Measurements from ENCODE around the gene SENP6.

Gene SENP6

GRCh38 chr6:75605635-75606034 is 4.0 kb downstream of the SENP6 start:
- no peak overlapping the region for H3K14ac ChIP-seq (ENCODE audit: low read length in 2 of 2)
- H3K27ac ChIP-seq (ENCODE audit: low read length, poor library complexity, severe bottlenecking): no peak overlapping the region
- no peak overlapping the region for H4K91ac ChIP-seq (ENCODE audit: low read length)
- H3K4ac ChIP-seq (ENCODE audit: low read depth in 1 of 2, low read length in 2 of 2): no peak overlapping the region
- no peak overlapping the region for H3K23ac ChIP-seq (ENCODE audit: low read length in 2 of 2)
- no peak overlapping the region for H2AK5ac ChIP-seq (ENCODE audit: low read length, severe bottlenecking)
- H2AFZ ChIP-seq (ENCODE audit: low read depth, low read length): no peak overlapping the region
- no peak overlapping the region for H2BK12ac ChIP-seq (ENCODE audit: low read length in 2 of 2)
- peaks cover 8% of the 10 kb centered on the region for H3K4me1 ChIP-seq (ENCODE audit: control insufficient read depth, insufficient read depth, low read depth, low read length)
- H3K27me3 ChIP-seq (ENCODE audit: control insufficient read depth in 1 of 2, insufficient read depth in 1 of 2, low read length in 2 of 2): no peaks in the 10 kb centered on the region
- H3K18ac ChIP-seq (ENCODE audit: low read depth in 1 of 2, low read length in 2 of 2): no peak overlapping the region
- no peak overlapping the region for H2BK120ac ChIP-seq (ENCODE audit: low read depth, low read length)
- H3K4me3 ChIP-seq (ENCODE audit: insufficient read depth in 1 of 2, low read depth in 1 of 2, low read length in 2 of 2): no peak overlapping the region
- no peak for DNase-seq
- no peaks in the 10 kb centered on the region for H3K9me3 ChIP-seq (ENCODE audit: control insufficient read depth, low read length)
- H3K79me1 ChIP-seq (replicated peaks; ENCODE audit: low read length, poor library complexity, severe bottlenecking): no peaks in the 10 kb centered on the region
- no peak overlapping the region for H3K9ac ChIP-seq (ENCODE audit: low read length)
- no peak overlapping the region for H2BK15ac ChIP-seq (ENCODE audit: low read depth, poor library complexity, severe bottlenecking)
- WGBS: 98% methylated on average over 4 of the region's 4 CpGs
- H2BK5ac ChIP-seq (ENCODE audit: low read depth, low read length, poor library complexity, severe bottlenecking): no peak overlapping the region
- H3K36me3 ChIP-seq (ENCODE audit: control insufficient read depth in 1 of 2, insufficient read depth in 2 of 2, low read depth in 1 of 2, low read length in 2 of 2): no peaks in the 10 kb centered on the region
- H3K4me2 ChIP-seq (ENCODE audit: low read length, poor library complexity, severe bottlenecking): no peak overlapping the region
- H4K8ac ChIP-seq (ENCODE audit: low read length): no peak overlapping the region

- Histone ChIP-seq H3K18ac (ENCODE audit: low read depth in 1 of 2, low read length in 2 of 2) (no peak overlapping the region), H2AFZ (ENCODE audit: low read depth, low read length) (no peak overlapping the region), H3K14ac (ENCODE audit: low read length in 2 of 2) (no peak overlapping the region), H3K23ac (ENCODE audit: low read length in 2 of 2) (no peak overlapping the region), H3K27ac (ENCODE audit: low read length, poor library complexity, severe bottlenecking) (no peak overlapping the region), H3K4me1 (ENCODE audit: control insufficient read depth, insufficient read depth, low read depth, low read length) (peaks cover 10% of the 10 kb centered on the region), H2AK5ac (ENCODE audit: low read length, severe bottlenecking) (no peak overlapping the region), H2BK120ac (ENCODE audit: low read depth, low read length) (no peak overlapping the region), H3K4me2 (ENCODE audit: low read length, poor library complexity, severe bottlenecking) (no peak overlapping the region), H3K9me3 (ENCODE audit: control insufficient read depth, low read length) (no peaks in the 10 kb centered on the region), H3K36me3 (ENCODE audit: control insufficient read depth in 1 of 2, insufficient read depth in 2 of 2, low read depth in 1 of 2, low read length in 2 of 2) (no peaks in the 10 kb centered on the region), H4K91ac (ENCODE audit: low read length) (no peak overlapping the region), H3K9ac (ENCODE audit: low read length) (no peak overlapping the region), H3K4ac (ENCODE audit: low read depth in 1 of 2, low read length in 2 of 2) (no peak overlapping the region), H2BK15ac (ENCODE audit: low read depth, poor library complexity, severe bottlenecking) (no peak overlapping the region), H2BK5ac (ENCODE audit: low read depth, low read length, poor library complexity, severe bottlenecking) (no peak overlapping the region), H3K79me1 (replicated peaks; ENCODE audit: low read length, poor library complexity, severe bottlenecking) (no peaks in the 10 kb centered on the region), H4K8ac (ENCODE audit: low read length) (no peak overlapping the region), H2BK12ac (ENCODE audit: low read length in 2 of 2) (no peak overlapping the region), H3K4me3 (ENCODE audit: insufficient read depth in 1 of 2, low read depth in 1 of 2, low read length in 2 of 2) (no peak overlapping the region), H3K27me3 (ENCODE audit: control insufficient read depth in 1 of 2, insufficient read depth in 1 of 2, low read length in 2 of 2) (no peaks in the 10 kb centered on the region)
- WGBS: 90% methylated on average over 3 of the region's 3 CpGs
- no peak for DNase-seq
These were observed 6.6 kb downstream of the SENP6 start for GRCh38 chr6:75608304-75608703.

DNA sequence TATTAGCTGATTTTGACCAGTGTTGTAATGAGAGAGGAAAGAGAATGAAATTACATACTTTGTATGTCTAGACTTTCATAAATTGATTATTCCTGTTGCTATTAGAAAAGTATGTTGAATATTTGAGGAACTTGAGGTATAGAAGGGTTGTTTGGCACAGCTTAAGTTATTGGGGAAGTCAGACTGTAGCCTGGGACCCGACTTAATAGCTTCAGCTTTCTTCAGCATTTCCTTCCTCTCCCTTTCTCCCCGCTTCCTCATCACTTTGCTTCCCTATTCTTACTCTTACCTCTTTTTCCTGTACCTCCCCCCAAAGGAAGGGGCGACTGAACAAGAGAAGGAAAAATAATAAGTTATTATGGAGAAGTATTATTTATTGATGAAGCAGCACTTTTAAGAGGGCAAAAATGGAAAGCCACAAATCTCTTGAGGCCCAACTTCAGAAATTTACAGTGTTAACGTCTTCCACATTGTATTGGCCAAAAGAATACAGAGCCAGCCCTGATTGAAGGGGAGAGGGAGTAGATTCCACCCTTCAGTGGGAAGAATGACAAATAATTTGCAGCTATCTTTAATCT is 7.4 kb downstream of the SENP6 start:
- H2BK5ac ChIP-seq (ENCODE audit: low read depth, low read length, poor library complexity, severe bottlenecking): no peak overlapping the region
- no peak overlapping the region for H3K4me2 ChIP-seq (ENCODE audit: low read length, poor library complexity, severe bottlenecking)
- H3K27me3 ChIP-seq (ENCODE audit: control insufficient read depth in 1 of 2, insufficient read depth in 1 of 2, low read length in 2 of 2): no peaks in the 10 kb centered on the region
- H4K91ac ChIP-seq (ENCODE audit: low read length): no peak overlapping the region
- WGBS: 88% methylated on average over 2 of the region's 4 CpGs
- no peak overlapping the region for H3K14ac ChIP-seq (ENCODE audit: low read length in 2 of 2)
- H3K79me1 ChIP-seq (replicated peaks; ENCODE audit: low read length, poor library complexity, severe bottlenecking): no peaks in the 10 kb centered on the region
- no peaks in the 10 kb centered on the region for H3K36me3 ChIP-seq (ENCODE audit: control insufficient read depth in 1 of 2, insufficient read depth in 2 of 2, low read depth in 1 of 2, low read length in 2 of 2)
- no peak overlapping the region for H3K9ac ChIP-seq (ENCODE audit: low read length)
- H3K4me1 ChIP-seq (ENCODE audit: control insufficient read depth, insufficient read depth, low read depth, low read length): peaks cover 10% of the 10 kb centered on the region
- no peak overlapping the region for H2AK5ac ChIP-seq (ENCODE audit: low read length, severe bottlenecking)
- no peak overlapping the region for H4K8ac ChIP-seq (ENCODE audit: low read length)
- H2BK120ac ChIP-seq (ENCODE audit: low read depth, low read length): no peak overlapping the region
- H2AFZ ChIP-seq (ENCODE audit: low read depth, low read length): no peak overlapping the region
- no peak overlapping the region for H2BK15ac ChIP-seq (ENCODE audit: low read depth, poor library complexity, severe bottlenecking)
- H3K4ac ChIP-seq (ENCODE audit: low read depth in 1 of 2, low read length in 2 of 2): no peak overlapping the region
- no peaks in the 10 kb centered on the region for H3K9me3 ChIP-seq (ENCODE audit: control insufficient read depth, low read length)
- no peak overlapping the region for H2BK12ac ChIP-seq (ENCODE audit: low read length in 2 of 2)
- H3K4me3 ChIP-seq (ENCODE audit: insufficient read depth in 1 of 2, low read depth in 1 of 2, low read length in 2 of 2): peak overlapping the region in 1 of 2 experiments; percentile 42
- no peak overlapping the region for H3K27ac ChIP-seq (ENCODE audit: low read length, poor library complexity, severe bottlenecking)
- no peak overlapping the region for H3K18ac ChIP-seq (ENCODE audit: low read depth in 1 of 2, low read length in 2 of 2)
- DNase-seq: no peak
- no peak overlapping the region for H3K23ac ChIP-seq (ENCODE audit: low read length in 2 of 2)

DNA sequence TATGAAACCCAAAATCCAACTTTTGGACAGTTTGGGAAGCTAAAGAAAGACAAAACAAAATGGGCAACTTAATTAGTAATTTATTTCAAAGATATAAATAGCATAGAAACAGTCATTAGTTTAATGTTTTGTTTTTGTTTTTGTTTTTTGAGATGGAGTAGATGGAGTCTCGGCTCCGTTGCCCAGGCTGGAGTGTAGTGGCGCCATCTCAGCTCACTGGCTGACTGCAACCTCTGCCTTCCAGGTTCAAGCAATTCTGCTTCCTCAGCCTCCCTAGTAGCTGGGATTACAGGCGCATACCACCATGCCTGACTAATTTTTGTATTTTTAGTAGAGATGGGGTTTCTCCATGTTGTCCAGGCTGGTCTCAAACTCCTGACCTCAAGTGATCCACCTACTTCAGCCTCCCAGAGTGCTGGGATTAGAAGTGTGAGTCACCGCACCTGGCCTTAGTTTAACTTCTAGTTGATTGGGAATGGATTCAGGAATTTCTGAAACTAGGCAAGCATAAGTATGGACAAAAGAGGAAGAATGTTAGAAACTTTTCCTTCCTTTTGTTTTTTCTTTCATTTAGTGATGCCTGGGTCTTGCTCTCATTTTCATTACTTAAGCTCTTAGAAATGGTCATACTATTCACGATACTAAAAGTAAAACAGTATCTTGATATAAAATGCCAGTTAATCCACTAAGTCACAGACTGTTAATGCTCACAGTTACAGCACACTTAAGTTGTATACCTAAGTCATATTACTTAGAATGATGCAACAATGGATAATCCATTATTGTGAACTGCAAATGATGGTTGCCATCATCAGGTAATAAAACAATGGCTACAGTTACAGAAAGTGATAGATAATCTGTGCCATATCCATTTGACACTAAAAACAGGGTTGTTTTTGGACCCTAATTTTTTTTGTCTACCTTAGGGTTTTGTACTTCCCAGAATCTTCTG is 8.2 kb downstream of the SENP6 start:
- H3K4me3 ChIP-seq (ENCODE audit: insufficient read depth in 1 of 2, low read depth in 1 of 2, low read length in 2 of 2): peak overlapping the region in 1 of 2 experiments; percentile 42
- H3K9ac ChIP-seq (ENCODE audit: low read length): no peak overlapping the region
- H3K79me1 ChIP-seq (replicated peaks; ENCODE audit: low read length, poor library complexity, severe bottlenecking): no peaks in the 10 kb centered on the region
- H3K36me3 ChIP-seq (ENCODE audit: control insufficient read depth in 1 of 2, insufficient read depth in 2 of 2, low read depth in 1 of 2, low read length in 2 of 2): no peaks in the 10 kb centered on the region
- H3K4ac ChIP-seq (ENCODE audit: low read depth in 1 of 2, low read length in 2 of 2): no peak overlapping the region
- H3K4me2 ChIP-seq (ENCODE audit: low read length, poor library complexity, severe bottlenecking): no peak overlapping the region
- DNase-seq: peak; percentile 41
- H3K4me1 ChIP-seq (ENCODE audit: control insufficient read depth, insufficient read depth, low read depth, low read length): peaks cover 7% of the 10 kb centered on the region
- no peak overlapping the region for H2AK5ac ChIP-seq (ENCODE audit: low read length, severe bottlenecking)
- H3K23ac ChIP-seq (ENCODE audit: low read length in 2 of 2): no peak overlapping the region
- no peaks in the 10 kb centered on the region for H3K9me3 ChIP-seq (ENCODE audit: control insufficient read depth, low read length)
- no peak overlapping the region for H3K27ac ChIP-seq (ENCODE audit: low read length, poor library complexity, severe bottlenecking)
- no peak overlapping the region for H2BK12ac ChIP-seq (ENCODE audit: low read length in 2 of 2)
- 79% methylated on average over 4 of the region's 6 CpGs for WGBS
- H2BK5ac ChIP-seq (ENCODE audit: low read depth, low read length, poor library complexity, severe bottlenecking): no peak overlapping the region
- no peak overlapping the region for H2BK15ac ChIP-seq (ENCODE audit: low read depth, poor library complexity, severe bottlenecking)
- no peak overlapping the region for H3K14ac ChIP-seq (ENCODE audit: low read length in 2 of 2)
- H3K18ac ChIP-seq (ENCODE audit: low read depth in 1 of 2, low read length in 2 of 2): no peak overlapping the region
- no peaks in the 10 kb centered on the region for H3K27me3 ChIP-seq (ENCODE audit: control insufficient read depth in 1 of 2, insufficient read depth in 1 of 2, low read length in 2 of 2)
- H4K91ac ChIP-seq (ENCODE audit: low read length): no peak overlapping the region
- no peak overlapping the region for H4K8ac ChIP-seq (ENCODE audit: low read length)
- no peak overlapping the region for H2AFZ ChIP-seq (ENCODE audit: low read depth, low read length)
- no peak overlapping the region for H2BK120ac ChIP-seq (ENCODE audit: low read depth, low read length)
